CD4-positive, CD25-positive, alpha-beta regulatory T cell (primary cell): ENCODE data around the gene YBX1. TPM values are rescaled to one million over a fixed set of nuclear protein-coding genes. Genes with fewer than 3 reads are reported as not detected.
"Not testable (repeated sequence)": the region's sequence is repeated elsewhere in the genome, so short reads cannot be mapped to it uniquely, and the experiment has no call there.

Experiments
- ATAC-seq, 2 donors: fragments of 150-1000 bp; cut with Tn5 transposase; one replicate each; pipeline ENCODE4 v1.10.0; 2021; ENCODE audit warnings: low read depth in 2 of 2, moderate number of reproducible peaks in 2 of 2, moderate library complexity in 1 of 2
- DNase-seq, 3 donors: peaks; one replicate each; pipeline versions ENCODE4 v3.0.0 to v3.0.0-alpha.2; 2012 to 2022; ENCODE audit warnings: mixed read lengths in 1 of 3
- H3K27ac ChIP-seq: one replicate; pipeline ENCODE4 v1.7.0; 2013; ENCODE audit warnings: mild to moderate bottlenecking, low read length; ENCODE audit not compliant: insufficient read depth, poor library complexity, severe bottlenecking
- H3K27me3 ChIP-seq: one replicate; pipeline ENCODE4 v1.7.0; 2013; ENCODE audit warnings: low read length; ENCODE audit not compliant: control insufficient read depth, insufficient read depth
- H3K36me3 ChIP-seq: one replicate; pipeline ENCODE4 v1.7.0; 2013; ENCODE audit warnings: mild to moderate bottlenecking, low read length, moderate library complexity; ENCODE audit not compliant: control insufficient read depth, insufficient read depth
- H3K4me1 ChIP-seq: 2 replicates; pipeline ENCODE4 v1.7.0; 2013; ENCODE audit warnings: mild to moderate bottlenecking, low read length; ENCODE audit not compliant: insufficient read depth, control insufficient read depth, poor library complexity, severe bottlenecking
- H3K4me3 ChIP-seq: one replicate; pipeline ENCODE4 v1.7.0; 2013; ENCODE audit warnings: low read depth, mild to moderate bottlenecking, low read length, moderate library complexity
- H3K9me3 ChIP-seq, 2 experiments: 1 replicate in 1 of 2; 2 replicates in 1 of 2; pipeline ENCODE4 v1.7.0; 2013; ENCODE audit warnings: low read length in 2 of 2, mild to moderate bottlenecking in 1 of 2, moderate library complexity in 1 of 2; ENCODE audit not compliant: control insufficient read depth in 2 of 2
- H3K27ac Mint-ChIP-seq, 3 donors: one replicate each; pipeline ENCODE4 v1.8.0; 2020 to 2022; ENCODE audit warnings: mild to moderate bottlenecking in 3 of 3, mixed read lengths in 3 of 3, moderate library complexity in 2 of 3
- H3K27me3 Mint-ChIP-seq: one replicate; pipeline ENCODE4 v1.8.0; 2022; ENCODE audit warnings: mild to moderate bottlenecking, mixed read lengths
- H3K36me3 Mint-ChIP-seq: one replicate; pipeline ENCODE4 v1.8.0; 2020; ENCODE audit warnings: mixed read lengths
- H3K4me1 Mint-ChIP-seq, 4 donors: one replicate each; pipeline ENCODE4 v1.8.0; 2020 to 2022; ENCODE audit warnings: mixed read lengths in 4 of 4, mild to moderate bottlenecking in 1 of 4
- H3K4me3 Mint-ChIP-seq, 4 donors: one replicate each; pipeline ENCODE4 v1.8.0; 2020 to 2022; ENCODE audit warnings: mild to moderate bottlenecking in 4 of 4, mixed read lengths in 4 of 4, moderate library complexity in 3 of 4
- H3K9me3 Mint-ChIP-seq, 7 donors: one replicate each; pipeline ENCODE4 v1.8.0; 2020 to 2022; ENCODE audit warnings: mixed read lengths in 7 of 7, mild to moderate bottlenecking in 3 of 7, moderate library complexity in 2 of 7
- polyA plus RNA-seq, 4 donors: library from polyadenylated mRNA; unstranded; fragments of 300-500 nt; fragmentation: Illumina TruSeq; gene quantifications; one replicate each; pipeline ENCODE4 v1.2.3, GENCODE V29; 2021
- total RNA-seq: library from RNA; stranded (reverse); gene quantifications from one replicate; pipeline ENCODE4 v1.2.3, GENCODE V29; 2022

Gene YBX1
- total and polyA plus RNA-seq, 5 donors from 2014 or later: 89.9 to 323 (median 95.5) TPM

DNA sequence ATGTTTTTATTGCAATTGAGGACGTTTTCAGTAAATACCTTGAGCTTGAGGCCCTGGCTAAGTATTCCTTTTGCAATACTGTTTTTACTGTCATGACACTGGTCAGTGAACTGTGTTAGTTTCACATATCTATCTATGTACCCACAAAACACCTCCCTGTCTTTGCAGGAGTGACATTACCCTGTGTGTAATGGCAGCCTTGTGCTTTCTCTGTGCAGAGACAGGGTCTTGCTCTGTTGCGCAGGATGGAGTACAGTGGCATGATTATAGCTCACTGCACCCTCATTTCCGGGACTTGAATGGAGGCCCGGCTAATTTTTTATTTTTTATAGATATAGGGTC is 8.9 kb downstream of the YBX1 start:
- Histone ChIP-seq H3K27me3 (no peaks in the 10 kb centered on the region), H3K36me3 (peaks cover 29% of the 10 kb centered on the region), H3K4me1 (peaks cover 67% of the 10 kb centered on the region), H3K4me3 (peak overlapping the region; percentile 41), H3K27ac (no peak overlapping the region), H3K9me3 (no peaks in the 10 kb centered on the region)
- DNase-seq (no peak), ATAC-seq (no peak)
- Mint-ChIP-seq H3K27ac (no peak overlapping the region), H3K4me1 (peaks cover 57 to 90% (median 80%) of the 10 kb centered on the region in 4 donors), H3K9me3 (no peaks in the 10 kb centered on the region), H3K4me3 (peak overlapping the region in 3 of 4 donors; percentile 26 to 56 (median 51)), H3K27me3 (no peaks in the 10 kb centered on the region), H3K36me3 (peaks cover 20% of the 10 kb centered on the region)

GRCh38 chr1:42692461-42692860 is 10.2 kb downstream of the YBX1 start:
- Mint-ChIP-seq H3K4me3 (peak overlapping the region; percentile 7 to 53 (median 11)), H3K27ac (peak overlapping the region in 2 of 3 donors; percentile 0 to 1), H3K4me1 (peaks cover 57 to 76% (median 67%) of the 10 kb centered on the region in 4 donors), H3K36me3 (peaks cover 29% of the 10 kb centered on the region), H3K9me3 (no peaks in the 10 kb centered on the region), H3K27me3 (no peaks in the 10 kb centered on the region)
- H3K27ac ChIP-seq: no peak overlapping the region
- H3K36me3 ChIP-seq: peaks cover 40% of the 10 kb centered on the region
- no peaks in the 10 kb centered on the region for H3K9me3 ChIP-seq
- peaks cover 54% of the 10 kb centered on the region for H3K4me1 ChIP-seq
- ATAC-seq (no peak), DNase-seq (no peak)
- no peaks in the 10 kb centered on the region for H3K27me3 ChIP-seq
- H3K4me3 ChIP-seq: peak overlapping the region; percentile 2

DNA sequence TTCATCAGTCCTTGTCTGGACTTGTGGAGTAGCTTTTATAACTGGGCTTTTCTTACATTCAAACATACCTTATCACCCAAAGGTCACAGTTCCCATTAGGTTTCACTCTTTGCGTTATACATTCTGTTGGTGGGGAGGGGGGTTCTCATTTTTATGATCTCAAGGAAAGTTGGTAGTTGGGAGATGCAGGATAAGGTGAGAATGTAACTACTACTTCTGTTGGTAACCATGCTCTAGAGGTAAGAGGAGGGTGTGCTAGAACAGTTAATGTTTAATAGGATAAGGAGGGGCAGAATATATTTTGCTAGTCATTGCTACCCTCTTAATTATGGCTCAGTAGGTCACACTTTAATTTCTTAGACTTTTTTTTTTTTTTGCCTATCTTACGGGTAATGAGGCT is 10.7 kb downstream of the YBX1 start:
- Histone ChIP-seq H3K27me3 (no peaks in the 10 kb centered on the region), H3K9me3 (no peaks in the 10 kb centered on the region), H3K27ac (no peak overlapping the region), H3K4me3 (peak overlapping the region; percentile 2), H3K36me3 (peaks cover 41% of the 10 kb centered on the region), H3K4me1 (peaks cover 49% of the 10 kb centered on the region)
- Mint-ChIP-seq H3K27me3 (no peaks in the 10 kb centered on the region), H3K4me1 (peaks cover 52 to 72% (median 63%) of the 10 kb centered on the region in 4 donors), H3K27ac (peak overlapping the region in 2 of 3 donors; percentile 0 to 1), H3K4me3 (peak overlapping the region in 3 of 4 donors; percentile 10 to 53 (median 13)), H3K9me3 (no peaks in the 10 kb centered on the region), H3K36me3 (peaks cover 26% of the 10 kb centered on the region)
- ATAC-seq (no peak), DNase-seq (no peak)

- Histone ChIP-seq H3K27ac (no peak overlapping the region), H3K4me1 (no peaks in the 10 kb centered on the region), H3K4me3 (no peak overlapping the region), H3K36me3 (peaks cover 91% of the 10 kb centered on the region), H3K9me3 (no peaks in the 10 kb centered on the region), H3K27me3 (no peaks in the 10 kb centered on the region)
- peak overlapping the region in 1 of 3 donors; percentile 78 for H3K27ac Mint-ChIP-seq
- H3K27me3 Mint-ChIP-seq: no peaks in the 10 kb centered on the region
- no peak for DNase-seq
- H3K36me3 Mint-ChIP-seq: peaks cover 65% of the 10 kb centered on the region
- peaks cover 15 to 29% (median 21%) of the 10 kb centered on the region in 4 donors for H3K4me1 Mint-ChIP-seq
- ATAC-seq: no peak
- H3K9me3 Mint-ChIP-seq: no peaks in the 10 kb centered on the region
- H3K4me3 Mint-ChIP-seq: no peak overlapping the region
Measured at GRCh38 chr1:42698081-42698813, 16.0 kb downstream of the YBX1 start.

DNA sequence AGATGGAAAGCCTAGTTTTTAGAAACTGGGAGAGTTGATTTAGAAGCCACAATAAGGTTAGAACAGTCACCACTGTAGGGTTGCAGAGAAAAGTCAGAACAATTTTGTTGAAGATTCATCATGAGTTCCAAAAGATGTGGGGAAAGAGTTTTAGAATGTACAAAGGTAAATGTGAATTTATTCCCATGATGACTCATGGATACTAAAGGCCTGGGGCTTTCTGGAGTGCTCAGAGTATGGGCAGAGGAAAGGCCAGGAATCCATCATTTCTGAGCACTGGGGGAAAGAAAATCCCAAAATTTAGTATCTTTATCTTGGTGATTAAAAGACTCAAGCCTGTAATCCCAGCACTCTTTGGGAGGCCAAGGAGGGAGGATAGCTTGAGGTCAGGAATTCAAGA is 17.8 kb downstream of the YBX1 start:
- H3K9me3 ChIP-seq: no peaks in the 10 kb centered on the region
- no peaks in the 10 kb centered on the region for H3K4me1 ChIP-seq
- H3K4me1 Mint-ChIP-seq: peaks cover 8 to 22% (median 17%) of the 10 kb centered on the region in 4 donors
- no peak overlapping the region for H3K27ac ChIP-seq
- ATAC-seq: no peak
- H3K27me3 ChIP-seq: no peaks in the 10 kb centered on the region
- no peak for DNase-seq
- no peak overlapping the region for H3K4me3 Mint-ChIP-seq
- no peaks in the 10 kb centered on the region for H3K9me3 Mint-ChIP-seq
- peak overlapping the region in 1 of 3 donors; percentile 47 for H3K27ac Mint-ChIP-seq
- no peak overlapping the region for H3K4me3 ChIP-seq
- H3K36me3 Mint-ChIP-seq: peaks cover 75% of the 10 kb centered on the region
- H3K27me3 Mint-ChIP-seq: no peaks in the 10 kb centered on the region
- H3K36me3 ChIP-seq: peaks cover 93% of the 10 kb centered on the region

- no peak for DNase-seq
- H3K27ac ChIP-seq: no peak overlapping the region
- peaks cover 72% of the 10 kb centered on the region for H3K36me3 ChIP-seq
- no peak overlapping the region for H3K4me3 ChIP-seq
- Mint-ChIP-seq H3K9me3 (no peaks in the 10 kb centered on the region), H3K27me3 (no peaks in the 10 kb centered on the region), H3K36me3 (peaks cover 66% of the 10 kb centered on the region), H3K4me1 (peaks cover 5 to 13% (median 9%) of the 10 kb centered on the region in 4 donors), H3K4me3 (no peak overlapping the region), H3K27ac (no peak overlapping the region)
- no peaks in the 10 kb centered on the region for H3K9me3 ChIP-seq
- H3K4me1 ChIP-seq: no peaks in the 10 kb centered on the region
- no peak for ATAC-seq
- no peaks in the 10 kb centered on the region for H3K27me3 ChIP-seq
Measured at GRCh38 chr1:42703888-42704464, 21.8 kb downstream of the YBX1 start.

DNA sequence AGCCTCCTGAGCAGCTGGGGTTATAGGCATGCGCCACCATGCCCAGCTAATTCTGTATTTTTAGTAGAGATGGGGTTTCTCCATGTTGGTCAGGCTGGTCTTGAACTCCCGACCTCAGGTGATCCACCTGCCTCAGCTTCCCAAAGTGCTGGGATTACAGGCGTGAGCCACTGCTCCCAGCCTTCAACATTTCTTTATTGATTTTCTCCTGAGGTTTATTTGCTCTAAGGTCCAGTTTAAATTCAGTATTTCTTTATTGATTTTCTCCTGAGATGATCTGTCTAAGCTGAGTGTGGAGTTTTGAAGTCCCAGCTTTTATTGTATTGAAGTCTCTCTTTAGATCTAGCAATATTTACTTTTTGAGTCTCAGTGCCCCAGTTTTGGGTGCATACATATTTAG is 30.6 kb downstream of the YBX1 start:
- Histone ChIP-seq H3K9me3 (peaks cover 18 to 22% of the 10 kb centered on the region in 2 experiments), H3K36me3 (peaks cover 17% of the 10 kb centered on the region)
- peaks cover 0 to 19% (median 9%) of the 10 kb centered on the region in 7 donors for H3K9me3 Mint-ChIP-seq
- peaks cover 59% of the 10 kb centered on the region for H3K36me3 Mint-ChIP-seq
- DNase-seq, H3K27me3 Mint-ChIP-seq, H3K27ac ChIP-seq, H3K4me1 ChIP-seq, H3K4me3 ChIP-seq, H3K27me3 ChIP-seq, H3K4me3 Mint-ChIP-seq, ATAC-seq: not testable (repeated sequence)
- peaks cover 7 to 20% (median 11%) of the 10 kb centered on the region in 4 donors for H3K4me1 Mint-ChIP-seq
- H3K27ac Mint-ChIP-seq: peak overlapping the region in 1 of 3 donors; percentile 8
